Breast epithelium (tissue), 4 donors: ENCODE results near the gene DRGX. TPM values are rescaled to one million over a fixed set of nuclear protein-coding genes. Genes with fewer than 3 reads are reported as not detected.

Experiments
- DNase-seq, 2 donors: peaks; one replicate each; pipeline ENCODE4 v3.0.0-alpha.2; 2019; ENCODE audit warnings: low spot score in 2 of 2
- H3K27ac ChIP-seq, 2 donors: fragments of 200-600 bp; sonication (generic) in 1 of 2; one replicate each; pipeline ENCODE4 v1.5.1; 2016 to 2019; ENCODE audit warnings: mild to moderate bottlenecking in 1 of 2
- H3K27me3 ChIP-seq, 2 donors: fragments of 200-600 bp; sonication (generic) in 1 of 2; one replicate each; pipeline versions ENCODE4 v1.5.1 to v1.6.0; 2017 to 2019; ENCODE audit warnings: control low read depth in 1 of 2, mild to moderate bottlenecking in 1 of 2
- H3K36me3 ChIP-seq: fragments of 200-600 bp; one replicate; pipeline ENCODE4 v1.5.1; 2019
- H3K4me1 ChIP-seq, 2 donors: fragments of 200-600 bp; sonication (generic); one replicate each; pipeline ENCODE4 v1.5.1; 2016 to 2019; ENCODE audit warnings: control low read depth in 1 of 2
- H3K4me3 ChIP-seq, 3 donors: fragments of 200-600 bp; sonication (generic); 1 replicate in 2 of 3; 2 replicates in 1 of 3; pipeline ENCODE4 v1.5.1; 2016 to 2019; ENCODE audit warnings: mild to moderate bottlenecking in 3 of 3, moderate library complexity in 2 of 3
- H3K9me3 ChIP-seq, 2 donors: fragments of 200-600 bp; sonication (generic) in 1 of 2; one replicate each; pipeline ENCODE4 v1.5.1; 2016 to 2019; ENCODE audit warnings: control low read depth in 1 of 2
- CTCF ChIP-seq, 3 donors: fragments of 450-650 bp; IDR thresholded peaks; one replicate each; pipeline ENCODE4 v1.5.1; 2016 to 2017; ENCODE audit warnings: antibody characterized with exemption in 3 of 3, mild to moderate bottlenecking in 3 of 3, moderate library complexity in 3 of 3
- POLR2A ChIP-seq: fragments of 450-650 bp; IDR thresholded peaks from one replicate; pipeline ENCODE4 v1.6.1; 2016; ENCODE audit warnings: antibody characterized with exemption, mild to moderate bottlenecking, moderate library complexity
- POLR2AphosphoS5 ChIP-seq, 3 donors: sonication (generic); formaldehyde crosslinking; IDR thresholded peaks; one replicate each; pipeline ENCODE4 v1.6.1; 2017; ENCODE audit warnings: antibody characterized with exemption in 3 of 3
- intact Hi-C: fragments of 100-400 bp; cut with DNase I; formaldehyde crosslinking; loops from one replicate; pipeline ENCODE4 v1.15.1; 2023; ENCODE audit warnings: low total_unique reads
- total RNA-seq, 3 donors: library from RNA; depleted of rRNA; stranded (reverse); fragments of >200 nt; gene quantifications; one replicate each; pipeline ENCODE4 v1.1.0, GENCODE V29; 2016

The DRGX gene
- total RNA-seq, 3 donors from 2014 or later: not detected

GRCh38 chr10:49364747-49365146 is 31.1 kb downstream of the DRGX start:
- H3K4me3 ChIP-seq: no peak overlapping the region
- H3K36me3 ChIP-seq: no peaks in the 10 kb centered on the region
- no peak for DNase-seq
- intact Hi-C loops: no loop called here
- no peak overlapping the region for H3K27ac ChIP-seq
- H3K27me3 ChIP-seq: peaks cover 0 to 10% of the 10 kb centered on the region in 2 donors
- TF ChIP-seq CTCF (IDR thresholded peaks at IDR 0.05) (no peak), POLR2A (no peak), POLR2AphosphoS5 (IDR thresholded peaks at IDR 0.05) (no peak)
- no peaks in the 10 kb centered on the region for H3K9me3 ChIP-seq
- no peaks in the 10 kb centered on the region for H3K4me1 ChIP-seq

GRCh38 chr10:49364051-49364450 is 31.8 kb downstream of the DRGX start:
- Histone ChIP-seq H3K4me1 (no peaks in the 10 kb centered on the region), H3K27me3 (peaks cover 0 to 10% of the 10 kb centered on the region in 2 donors), H3K9me3 (no peaks in the 10 kb centered on the region), H3K4me3 (no peak overlapping the region), H3K27ac (no peak overlapping the region), H3K36me3 (no peaks in the 10 kb centered on the region)
- DNase-seq: no peak
- intact Hi-C loops: no loop called here
- TF ChIP-seq POLR2A (no peak), CTCF (IDR thresholded peaks at IDR 0.05) (no peak), POLR2AphosphoS5 (IDR thresholded peaks at IDR 0.05) (no peak)

- TF ChIP-seq CTCF (IDR thresholded peaks at IDR 0.05) (no peak), POLR2A (no peak), POLR2AphosphoS5 (IDR thresholded peaks at IDR 0.05) (no peak)
- Histone ChIP-seq H3K27ac (no peak overlapping the region), H3K4me1 (no peaks in the 10 kb centered on the region), H3K9me3 (peaks cover 0 to 2% of the 10 kb centered on the region in 2 donors), H3K36me3 (no peaks in the 10 kb centered on the region), H3K27me3 (peaks cover 0 to 7% of the 10 kb centered on the region in 2 donors), H3K4me3 (no peak overlapping the region)
- no peak for DNase-seq
- intact Hi-C loops: no loop called here
Observed at GRCh38 chr10:49363309-49364031, 32.4 kb downstream of the DRGX start.

- Histone ChIP-seq H3K36me3 (no peaks in the 10 kb centered on the region), H3K27ac (no peak overlapping the region)
- DNase-seq: no peak
Observed at GRCh38 chr10:49362596-49363260, 33.2 kb downstream of the DRGX start.

More at GRCh38 chr10:49362596-49363260, 33.2 kb downstream of the DRGX start:
- TF ChIP-seq POLR2A (no peak), CTCF (IDR thresholded peaks at IDR 0.05) (no peak), POLR2AphosphoS5 (IDR thresholded peaks at IDR 0.05) (no peak)
- Histone ChIP-seq H3K9me3 (peaks cover 0 to 5% of the 10 kb centered on the region in 2 donors), H3K27me3 (peaks cover 0 to 4% of the 10 kb centered on the region in 2 donors), H3K4me3 (no peak overlapping the region), H3K4me1 (no peaks in the 10 kb centered on the region)
- intact Hi-C loops: no loop called here
